Fibroblast of skin of right biceps (primary cell): ENCODE data around the gene ZNF653.
"Not testable (repeated sequence)": the region's sequence is repeated elsewhere in the genome, so short reads cannot be mapped to it uniquely, and the experiment has no call there.

ENCODE experiments used
- DNase-seq: peaks from one replicate; pipeline ENCODE4 v3.0.0-alpha.2; 2013

ZNF653 gene

GRCh38 chr19:11480715-11481533, 24.7 kb downstream of the ZNF653 start, which contains the start of gene ELAVL3:
Gene ELAVL3 (minus strand): TSS chr19:11481046. CDS start chr19:11480608, 438 bp downstream.
- no peak for DNase-seq

- no peak for DNase-seq
Measured at GRCh38 chr19:11479898-11480714, 25.5 kb downstream of the ZNF653 start.

GRCh38 chr19:11479090-11479897, 26.3 kb downstream of the ZNF653 start:
- peak; percentile 34 for DNase-seq

- no peak for DNase-seq
Measured at GRCh38 chr19:11478167-11479089, 27.2 kb downstream of the ZNF653 start.

- no peak for DNase-seq
Measured at GRCh38 chr19:11475861-11476260, 29.8 kb downstream of the ZNF653 start.

GRCh38 chr19:11475343-11475742, 30.3 kb downstream of the ZNF653 start:
- not testable (repeated sequence) for DNase-seq

- no peak for DNase-seq
Measured at GRCh38 chr19:11473725-11474124, 31.9 kb downstream of the ZNF653 start.

GRCh38 chr19:11468266-11468845, 37.3 kb downstream of the ZNF653 start:
- not testable (repeated sequence) for DNase-seq

- no peak for DNase-seq
Measured at GRCh38 chr19:11465600-11465999, 40.0 kb downstream of the ZNF653 start.

GRCh38 chr19:11464333-11465265, 41.0 kb downstream of the ZNF653 start:
- no peak for DNase-seq

- no peak for DNase-seq
Measured at GRCh38 chr19:11463391-11463790, 42.2 kb downstream of the ZNF653 start.

- no peak for DNase-seq
Measured at GRCh38 chr19:11461453-11461852, 44.2 kb downstream of the ZNF653 start.

- DNase-seq, result no peak
Measured at GRCh38 chr19:11460207-11460606, 45.4 kb downstream of the ZNF653 start.

- not testable (repeated sequence) for DNase-seq
Measured at GRCh38 chr19:11458912-11459311, 46.7 kb downstream of the ZNF653 start.

GRCh38 chr19:11458236-11458900, 47.3 kb downstream of the ZNF653 start:
- DNase-seq, result no peak

GRCh38 chr19:11457831-11458230, 47.8 kb downstream of the ZNF653 start:
- no peak for DNase-seq

GRCh38 chr19:11457115-11457514, 48.5 kb downstream of the ZNF653 start:
- DNase-seq, result no peak

- DNase-seq, result no peak
Measured at GRCh38 chr19:11456659-11457058, 49.0 kb downstream of the ZNF653 start.

- DNase-seq, result not testable (repeated sequence)
Measured at GRCh38 chr19:11455233-11455554, 50.4 kb downstream of the ZNF653 start.
